Transverse colon (tissue), 4 donors: ENCODE data around the gene TTYH3.

Experiments used
- EP300 ChIP-seq: sonication (generic); formaldehyde crosslinking; IDR thresholded peaks from one replicate; pipeline ENCODE4 v1.6.1; 2017; ENCODE audit warnings: antibody characterized with exemption, low read depth
- POLR2A ChIP-seq: fragments of 450-650 bp; IDR thresholded peaks from one replicate; pipeline ENCODE4 v1.6.1; 2016; ENCODE audit warnings: antibody characterized with exemption, mild to moderate bottlenecking, moderate library complexity
- POLR2AphosphoS5 ChIP-seq, 3 donors: sonication (generic); formaldehyde crosslinking; IDR thresholded peaks; one replicate each; pipeline ENCODE4 v1.6.1; 2016; ENCODE audit warnings: antibody characterized with exemption in 3 of 3
- TF ChIP-seq, protein P1 (sequence below), 5 experiments: fragments of 200-600 bp in 3 of 5; fragments of 450-650 bp in 2 of 5; sonication (generic) in 3 of 5; IDR thresholded peaks; 1 replicate in 2 of 5; 2 replicates in 3 of 5; pipeline ENCODE4 v1.5.1; 2016 to 2017; ENCODE audit warnings: antibody characterized with exemption in 5 of 5, inconsistent platforms in 3 of 5, mild to moderate bottlenecking in 2 of 5, moderate library complexity in 1 of 5

- no peak for TF ChIP-seq POLR2A
- TF ChIP-seq, protein P1, sequence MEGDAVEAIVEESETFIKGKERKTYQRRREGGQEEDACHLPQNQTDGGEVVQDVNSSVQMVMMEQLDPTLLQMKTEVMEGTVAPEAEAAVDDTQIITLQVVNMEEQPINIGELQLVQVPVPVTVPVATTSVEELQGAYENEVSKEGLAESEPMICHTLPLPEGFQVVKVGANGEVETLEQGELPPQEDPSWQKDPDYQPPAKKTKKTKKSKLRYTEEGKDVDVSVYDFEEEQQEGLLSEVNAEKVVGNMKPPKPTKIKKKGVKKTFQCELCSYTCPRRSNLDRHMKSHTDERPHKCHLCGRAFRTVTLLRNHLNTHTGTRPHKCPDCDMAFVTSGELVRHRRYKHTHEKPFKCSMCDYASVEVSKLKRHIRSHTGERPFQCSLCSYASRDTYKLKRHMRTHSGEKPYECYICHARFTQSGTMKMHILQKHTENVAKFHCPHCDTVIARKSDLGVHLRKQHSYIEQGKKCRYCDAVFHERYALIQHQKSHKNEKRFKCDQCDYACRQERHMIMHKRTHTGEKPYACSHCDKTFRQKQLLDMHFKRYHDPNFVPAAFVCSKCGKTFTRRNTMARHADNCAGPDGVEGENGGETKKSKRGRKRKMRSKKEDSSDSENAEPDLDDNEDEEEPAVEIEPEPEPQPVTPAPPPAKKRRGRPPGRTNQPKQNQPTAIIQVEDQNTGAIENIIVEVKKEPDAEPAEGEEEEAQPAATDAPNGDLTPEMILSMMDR (IDR thresholded peaks at IDR 0.05): no peak
- no peak for TF ChIP-seq POLR2AphosphoS5 (IDR thresholded peaks at IDR 0.05)
- no peak for TF ChIP-seq EP300
Observed at GRCh38 chr7:2710901-2711551, 79.2 kb downstream of the TTYH3 start.
